ENCODE data around the gene CASP12. TPM values are rescaled to one million over a fixed set of nuclear protein-coding genes. Genes with fewer than 3 reads are reported as not detected.

The CASP12 gene
- polyA plus RNA-seq, 4 donors: 0.18 TPM; not detected in 2

DNA sequence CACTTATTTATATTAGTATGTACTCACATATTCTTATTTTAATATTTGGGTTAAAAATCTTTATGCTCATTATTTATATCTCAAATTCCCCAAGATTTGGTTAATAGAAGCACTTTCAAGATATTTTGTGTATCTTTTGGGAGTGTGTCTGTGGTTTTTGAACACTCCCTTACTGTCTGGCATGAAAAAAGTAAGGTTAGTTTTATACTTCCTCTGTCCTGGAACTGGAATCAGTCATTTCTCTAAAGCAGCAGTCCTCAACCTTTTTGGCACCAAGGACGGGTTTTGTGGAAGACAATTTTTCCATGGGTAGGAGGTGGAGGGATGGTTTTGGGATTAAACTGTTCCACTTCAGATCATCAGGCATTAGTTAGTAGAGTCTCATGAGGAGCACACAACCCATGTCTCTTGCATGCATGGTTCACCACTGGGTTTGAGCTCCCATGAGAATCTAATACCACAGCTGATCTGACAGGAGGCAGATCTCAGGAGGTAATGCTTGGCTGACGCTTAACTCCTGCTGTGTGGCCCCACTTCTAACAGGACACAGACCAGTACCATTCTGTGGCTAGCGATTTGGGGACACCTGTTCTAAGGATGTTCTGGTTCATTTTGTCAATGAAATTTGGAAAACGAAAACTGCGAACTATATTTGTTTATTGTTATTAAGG, 60.2 kb downstream of the CASP12 start:
- WGBS, 3 donors: 94 to 95% (median 94%) methylated on average over 5 of the region's 5 CpGs
- Histone ChIP-seq H3K4me3 (ENCODE audit: low read depth in 1 of 3, low read length in 3 of 3) (no peak overlapping the region), H3K27ac (ENCODE audit: low read depth in 1 of 3, low read length in 2 of 3) (no peak overlapping the region), H3K4me1 (ENCODE audit: control insufficient read depth in 3 of 3, insufficient read depth in 2 of 3, low read depth in 1 of 3, low read length in 2 of 3) (no peaks in the 10 kb centered on the region), H3K27me3 (ENCODE audit: control insufficient read depth in 3 of 3, insufficient read depth in 3 of 3, low read length in 3 of 3) (no peaks in the 10 kb centered on the region), H3K36me3 (ENCODE audit: control insufficient read depth in 3 of 3, insufficient read depth in 2 of 3, low read depth in 1 of 3, low read length in 3 of 3) (no peaks in the 10 kb centered on the region), H3K9me3 (ENCODE audit: control insufficient read depth in 2 of 2, insufficient read depth in 1 of 2, low read depth in 1 of 2, low read length in 1 of 2) (peaks cover 0 to 12% of the 10 kb centered on the region in 2 donors)
- FAIRE-seq: no peak
- no peak for DNase-seq

DNA sequence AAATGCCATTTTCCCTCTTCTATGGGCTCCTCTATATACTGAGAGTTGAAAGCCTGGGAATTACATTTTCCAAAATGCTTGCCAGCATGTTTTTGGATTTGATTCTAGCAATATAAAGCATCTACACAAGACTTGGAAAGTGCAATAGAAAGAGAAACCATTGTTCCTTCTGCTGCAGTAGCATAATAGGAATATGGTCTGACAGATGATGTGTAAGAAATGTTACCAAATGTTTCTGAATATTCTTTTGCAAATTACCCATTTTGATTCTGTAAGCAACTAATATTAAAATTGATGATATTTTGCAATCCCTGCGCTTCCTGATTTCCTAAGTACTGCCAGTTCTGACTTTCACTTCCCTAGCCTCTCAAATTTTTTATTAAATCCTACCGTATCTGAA, 61.6 kb downstream of the CASP12 start:
- FAIRE-seq (no peak), DNase-seq (no peak)
- 50 to 73% (median 61%) methylated on average over 2 of the region's 2 CpGs for WGBS, 3 donors
- Histone ChIP-seq H3K4me3 (ENCODE audit: low read depth in 1 of 3, low read length in 3 of 3) (no peak overlapping the region), H3K27me3 (ENCODE audit: control insufficient read depth in 3 of 3, insufficient read depth in 3 of 3, low read length in 3 of 3) (no peaks in the 10 kb centered on the region), H3K4me1 (ENCODE audit: control insufficient read depth in 3 of 3, insufficient read depth in 2 of 3, low read depth in 1 of 3, low read length in 2 of 3) (no peaks in the 10 kb centered on the region), H3K27ac (ENCODE audit: low read depth in 1 of 3, low read length in 2 of 3) (no peak overlapping the region), H3K9me3 (ENCODE audit: control insufficient read depth in 2 of 2, insufficient read depth in 1 of 2, low read depth in 1 of 2, low read length in 1 of 2) (peaks cover 0 to 12% of the 10 kb centered on the region in 2 donors), H3K36me3 (ENCODE audit: control insufficient read depth in 3 of 3, insufficient read depth in 2 of 3, low read depth in 1 of 3, low read length in 3 of 3) (no peaks in the 10 kb centered on the region)

Other genes with a start within 250 kb of the CASP12 start
- gene CASP4, start 70.1 kb upstream of the CASP12 start, polyA plus RNA-seq: 100 to 1,000 TPM in 1 of 4 donors, 10 to 100 TPM in 3; 82.8 to 113 (median 85.6) TPM
- 10 to 100 TPM in 1 of 4 donors, 1 to 10 TPM in 3; 4.7 to 15.1 (median 8.1) TPM for gene CASP5, start 124.7 kb upstream of the CASP12 start, polyA plus RNA-seq
- gene CASP1, start 136.7 kb upstream of the CASP12 start, polyA plus RNA-seq: 100 to 1,000 TPM in 2 of 4 donors, 10 to 100 TPM in 2; 67.8 to 392 (median 85.5) TPM
- gene CARD16, start 146.9 kb upstream of the CASP12 start, polyA plus RNA-seq: 100 to 1,000 TPM in 1 of 4 donors, 10 to 100 TPM in 3; 21.9 to 145 (median 70.5) TPM
- gene CARD18, start 241.3 kb upstream of the CASP12 start, polyA plus RNA-seq: not detected